ENCODE results near the gene LRRC34. TPM values are rescaled to one million over a fixed set of nuclear protein-coding genes. Genes with fewer than 3 reads are reported as not detected.

The LRRC34 gene
- total RNA-seq, 1 donor from 2014 or later = 1.8 TPM

DNA sequence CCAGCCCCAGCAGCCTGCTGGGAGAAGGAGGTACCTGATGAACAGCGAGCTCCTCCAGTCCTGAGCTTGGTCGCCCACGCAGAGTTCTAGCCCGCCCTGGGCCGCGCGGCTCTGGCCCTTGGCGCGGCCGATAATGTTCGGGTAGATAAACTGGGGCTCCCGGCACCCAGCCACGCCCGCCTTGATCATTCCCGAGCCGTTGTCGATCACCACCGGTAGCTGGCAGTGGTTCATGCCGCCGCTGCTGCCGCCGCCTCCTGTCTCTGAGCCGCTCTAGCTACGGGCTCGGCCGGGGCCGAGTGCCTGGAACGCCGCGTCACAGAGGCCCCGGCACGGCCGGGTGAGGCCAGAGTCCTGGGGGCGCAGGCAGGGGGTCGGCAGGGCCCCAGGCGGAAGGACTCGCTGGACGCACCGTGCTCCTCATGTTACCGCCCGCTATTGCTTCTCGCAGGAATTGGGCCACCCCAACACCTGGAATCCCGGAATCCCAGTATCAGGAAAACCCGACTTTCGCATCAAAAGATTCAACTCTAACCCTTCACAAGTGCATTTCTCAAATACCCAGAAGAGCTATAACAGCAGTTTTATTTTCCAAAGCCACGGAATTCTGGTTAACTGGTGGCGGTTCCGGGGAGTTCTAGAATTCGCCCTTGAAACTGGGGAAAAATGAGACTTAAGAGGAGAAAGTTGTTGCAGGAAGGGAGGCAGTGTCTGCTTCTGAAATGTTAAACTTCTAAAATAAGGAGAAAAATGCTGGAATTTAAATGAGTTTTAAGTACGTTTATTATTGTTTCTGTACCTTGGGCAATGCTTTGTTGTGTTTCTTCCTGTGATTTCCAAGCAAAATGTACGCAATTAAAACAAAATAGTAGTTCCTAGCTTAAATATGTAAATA lies 43.2 kb downstream of the LRRC34 start, which contains the start of gene ACTRT3:
Gene ACTRT3 (minus strand): TSS at position 275 of the 895 bp plus-strand sequence. CDS start 41 bp downstream, at position 234.
- DNase-seq (ENCODE audit: low read depth) = peak; percentile 75

DNA sequence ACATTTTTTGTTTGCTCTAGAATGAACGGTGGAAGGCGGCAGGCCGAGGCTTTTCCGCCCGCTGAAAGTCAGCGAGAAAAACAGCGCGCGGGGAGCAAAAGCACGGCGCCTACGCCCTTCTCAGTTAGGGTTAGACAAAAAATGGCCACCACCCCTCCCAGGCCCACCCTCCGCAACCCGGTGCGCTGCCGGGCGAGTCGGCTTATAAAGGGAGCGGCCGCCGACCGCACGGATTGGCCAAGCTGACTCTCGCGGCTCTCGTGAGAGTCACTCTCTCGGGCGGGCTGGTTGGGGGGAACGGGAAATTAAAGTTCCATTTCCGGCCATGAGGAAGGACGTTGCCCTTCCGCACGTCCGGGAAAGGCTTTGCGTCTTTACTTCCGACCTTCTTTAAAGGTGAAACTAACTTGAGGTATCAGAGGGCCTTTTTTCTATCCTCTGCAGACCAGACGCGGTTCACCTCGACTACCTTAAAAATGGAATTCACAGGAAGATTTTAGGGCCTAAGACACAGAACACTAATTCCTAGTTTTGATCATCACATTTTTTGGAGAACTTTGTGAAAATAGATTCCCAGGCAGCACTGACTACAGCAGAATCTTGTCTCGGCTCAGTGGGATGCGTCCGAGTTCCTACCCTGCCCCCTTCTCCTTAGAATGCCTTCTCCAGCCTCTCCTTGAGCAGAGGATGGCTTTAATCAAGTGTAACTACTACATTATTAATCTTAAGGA lies 47.7 kb downstream of the LRRC34 start, which contains the start of gene TERC:
Gene TERC (minus strand): TSS at position 179 of the 731 bp plus-strand sequence.
- DNase-seq (ENCODE audit: low read depth) = peak; percentile 96

DNA sequence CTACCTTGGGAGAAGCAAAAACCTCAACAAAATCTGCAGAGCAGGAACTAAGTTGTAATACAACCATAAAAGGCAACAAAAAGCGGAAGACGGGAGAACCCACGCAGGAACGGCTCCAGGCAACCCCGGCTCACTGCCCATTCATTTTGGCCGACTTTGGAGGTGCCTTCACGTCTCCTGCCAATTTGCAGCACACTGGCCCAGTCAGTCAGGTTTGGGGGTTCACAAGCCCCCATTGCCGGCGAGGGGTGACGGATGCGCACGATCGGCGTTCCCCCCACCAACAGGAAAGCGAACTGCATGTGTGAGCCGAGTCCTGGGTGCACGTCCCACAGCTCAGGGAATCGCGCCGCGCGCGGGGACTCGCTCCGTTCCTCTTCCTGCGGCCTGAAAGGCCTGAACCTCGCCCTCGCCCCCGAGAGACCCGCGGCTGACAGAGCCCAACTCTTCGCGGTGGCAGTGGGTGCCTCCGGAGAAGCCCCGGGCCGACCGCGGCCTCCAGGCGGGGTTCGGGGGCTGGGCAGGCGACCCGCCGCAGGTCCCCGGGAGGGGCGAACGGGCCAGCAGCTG lies 48.3 kb downstream of the LRRC34 start:
- peak; percentile 62 for DNase-seq (ENCODE audit: low read depth)

DNA sequence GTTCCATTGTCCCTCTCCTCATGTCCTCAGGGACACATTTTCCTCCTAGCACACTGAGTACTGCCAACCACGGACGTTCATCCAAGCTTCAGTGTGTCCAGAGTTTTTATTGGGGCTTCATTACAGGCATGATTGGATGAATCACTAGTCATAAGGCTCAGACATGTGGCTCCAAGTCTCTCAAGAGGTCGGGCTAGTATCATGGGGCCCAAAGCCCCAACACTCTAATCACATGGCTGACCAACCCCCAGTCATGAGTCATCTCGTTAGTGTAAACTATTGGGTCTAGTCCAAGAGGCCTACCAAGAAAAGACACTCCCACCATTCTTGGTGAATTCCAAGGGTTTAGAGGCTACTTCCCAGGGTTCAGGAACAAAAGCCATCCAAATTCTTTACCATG lies 52.2 kb downstream of the LRRC34 start:
- no peak for DNase-seq (ENCODE audit: low read depth)

- DNase-seq (ENCODE audit: low read depth) = no peak
Observed at GRCh38 chr3:169759256-169759655, 53.4 kb downstream of the LRRC34 start.

DNA sequence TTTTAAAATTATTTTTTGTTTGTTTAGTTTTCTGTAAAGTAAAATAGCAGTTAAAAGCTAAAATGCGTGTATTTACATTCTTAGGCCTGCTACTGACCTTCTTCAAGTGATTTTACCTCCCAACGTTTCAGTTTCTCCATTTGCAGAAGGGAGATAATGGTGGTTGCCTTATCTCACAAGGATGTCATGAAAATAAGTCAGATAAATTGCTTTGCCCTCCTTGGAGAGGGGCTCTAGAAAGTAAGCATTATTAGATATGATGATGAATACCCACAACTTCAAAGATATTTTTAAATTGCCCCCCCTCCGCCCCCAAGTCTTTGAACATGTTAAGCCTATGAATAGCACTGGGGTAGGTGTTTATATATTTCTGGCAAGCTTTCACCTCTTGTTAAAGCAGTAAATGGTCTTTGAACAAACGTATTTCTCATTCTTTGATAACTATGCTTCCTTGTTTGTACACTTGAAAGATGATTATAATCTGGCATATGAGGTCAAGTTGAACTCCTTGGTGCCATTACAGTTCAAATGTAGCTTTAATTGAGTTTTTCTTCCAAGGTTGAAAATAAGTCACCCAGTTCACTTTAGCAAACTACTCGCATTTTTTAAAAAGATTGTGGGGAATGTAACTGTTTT lies 54.2 kb downstream of the LRRC34 start:
- DNase-seq (ENCODE audit: low read depth) = no peak

GRCh38 chr3:169755488-169755887 lies 57.2 kb downstream of the LRRC34 start:
- no peak for DNase-seq (ENCODE audit: low read depth)

DNA sequence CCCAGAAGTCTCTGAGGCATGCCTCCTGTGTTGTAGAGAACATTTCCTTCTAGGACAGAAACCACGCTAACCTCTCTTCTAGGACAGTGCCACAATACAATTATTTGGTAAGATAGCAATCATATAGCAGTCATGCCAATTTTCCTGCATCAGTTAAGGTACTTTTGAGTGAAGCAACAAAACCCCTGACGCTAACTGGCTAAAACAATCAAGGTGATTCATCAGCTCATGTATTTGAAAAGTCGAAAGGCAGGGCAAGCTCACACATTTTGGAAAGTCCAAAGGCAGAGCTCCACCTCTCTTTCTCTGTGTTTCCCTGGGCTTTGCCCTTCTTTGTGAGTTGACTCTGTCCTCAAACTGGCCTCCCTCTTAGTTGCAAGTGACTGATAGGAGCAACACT lies 58.0 kb downstream of the LRRC34 start:
- DNase-seq (ENCODE audit: low read depth) = no peak

- no peak for DNase-seq (ENCODE audit: low read depth)
Observed at GRCh38 chr3:169751875-169752274, 60.8 kb downstream of the LRRC34 start.

GRCh38 chr3:169750665-169751064 lies 62.0 kb downstream of the LRRC34 start:
- no peak for DNase-seq (ENCODE audit: low read depth)

GRCh38 chr3:169748670-169749069 lies 64.0 kb downstream of the LRRC34 start:
- no peak for DNase-seq (ENCODE audit: low read depth)

DNA sequence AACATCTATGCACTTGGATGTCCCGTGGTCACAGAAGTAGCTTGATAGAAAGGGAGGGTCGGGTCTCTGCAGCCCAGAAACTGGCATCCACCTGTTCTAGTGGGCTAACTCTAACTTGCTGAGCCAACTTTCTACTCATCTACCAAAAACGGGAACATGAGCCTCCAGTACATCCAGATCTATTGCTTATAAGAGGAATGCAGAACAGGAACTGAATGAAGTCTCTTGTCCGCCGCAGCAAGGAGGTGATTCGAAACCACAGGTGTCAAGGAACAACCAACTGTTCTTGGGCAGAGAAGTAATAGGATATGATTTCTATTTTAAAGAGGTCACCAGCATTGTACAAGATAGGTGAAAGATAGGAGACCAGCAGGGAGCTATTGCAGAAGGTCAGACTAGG lies 65.8 kb downstream of the LRRC34 start:
- peak; percentile 21 for DNase-seq (ENCODE audit: low read depth)

DNA sequence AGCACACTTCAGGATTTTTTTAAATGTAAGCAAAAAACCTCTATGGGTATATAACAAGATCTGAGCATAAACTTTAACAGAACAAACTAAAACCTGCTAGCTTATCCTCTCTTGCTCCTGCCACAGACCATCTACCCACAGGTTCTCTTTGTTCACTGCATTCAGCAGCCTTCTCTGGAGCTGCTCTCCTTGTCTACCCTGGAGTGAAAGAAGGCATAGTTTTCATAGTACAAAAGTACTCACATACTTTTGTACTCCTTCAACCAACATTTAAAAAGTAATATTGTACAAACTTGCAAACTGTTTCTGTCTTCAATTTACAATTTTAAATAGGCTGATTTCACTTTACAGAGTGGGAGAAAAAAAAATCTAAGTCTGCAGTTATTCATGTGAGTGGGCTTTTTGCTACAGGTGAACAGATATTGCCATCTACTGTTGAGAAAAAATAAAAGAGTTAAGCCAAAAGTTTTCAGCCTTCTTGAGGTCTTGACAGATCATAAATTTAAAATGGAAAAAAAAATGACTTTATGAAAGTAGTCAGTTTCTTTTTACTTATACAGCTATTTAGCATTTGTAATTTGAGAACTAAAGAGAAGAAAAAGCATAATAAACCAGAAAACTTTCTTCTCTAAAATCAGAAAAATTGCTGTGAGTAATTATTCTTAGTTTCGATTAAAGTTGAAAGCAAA lies 68.2 kb downstream of the LRRC34 start:
- peak; percentile 21 for DNase-seq (ENCODE audit: low read depth)

Other genes with a start within 250 kb of the LRRC34 start
- gene MECOM, start 149.2 kb downstream of the LRRC34 start, total RNA-seq = 4.6 and 10.9 TPM in 2 replicates
- 86.8 and 454 TPM in 2 replicates for gene TERC, start 47.8 kb downstream of the LRRC34 start, total RNA-seq
- gene ACTRT3, start 43.3 kb downstream of the LRRC34 start, total RNA-seq = 2.8 and 3.1 TPM in 2 replicates
- gene MYNN, start 39.5 kb downstream of the LRRC34 start, total RNA-seq = 18.4 and 19.8 TPM in 2 replicates
- not detected in 2 replicates for gene LRRIQ4, start within 50 bp of the LRRC34 start, total RNA-seq
- not detected in 2 replicates for gene LRRC31, start 57.0 kb upstream of the LRRC34 start, total RNA-seq
- not detected in 2 replicates for gene SAMD7, start 98.7 kb upstream of the LRRC34 start, total RNA-seq
- 37.3 and 37.7 TPM in 2 replicates for gene SEC62, start 153.9 kb upstream of the LRRC34 start, total RNA-seq
- gene GPR160, start 225.1 kb upstream of the LRRC34 start, total RNA-seq = 0.31 and 1.1 TPM in 2 replicates

Data from myocyte (in vitro differentiated cells).